Measurements from ENCODE around the gene SIAH1.
"Not testable (repeated sequence)": the region's sequence is repeated elsewhere in the genome, so short reads cannot be mapped to it uniquely, and the experiment has no call there.

The SIAH1 gene

GRCh38 chr16:48366165-48367093 is 18.8 kb downstream of the SIAH1 start:
- peak; percentile 51 for DNase-seq

GRCh38 chr16:48365601-48366164 is 19.5 kb downstream of the SIAH1 start:
- peak; percentile 71 for DNase-seq

DNA sequence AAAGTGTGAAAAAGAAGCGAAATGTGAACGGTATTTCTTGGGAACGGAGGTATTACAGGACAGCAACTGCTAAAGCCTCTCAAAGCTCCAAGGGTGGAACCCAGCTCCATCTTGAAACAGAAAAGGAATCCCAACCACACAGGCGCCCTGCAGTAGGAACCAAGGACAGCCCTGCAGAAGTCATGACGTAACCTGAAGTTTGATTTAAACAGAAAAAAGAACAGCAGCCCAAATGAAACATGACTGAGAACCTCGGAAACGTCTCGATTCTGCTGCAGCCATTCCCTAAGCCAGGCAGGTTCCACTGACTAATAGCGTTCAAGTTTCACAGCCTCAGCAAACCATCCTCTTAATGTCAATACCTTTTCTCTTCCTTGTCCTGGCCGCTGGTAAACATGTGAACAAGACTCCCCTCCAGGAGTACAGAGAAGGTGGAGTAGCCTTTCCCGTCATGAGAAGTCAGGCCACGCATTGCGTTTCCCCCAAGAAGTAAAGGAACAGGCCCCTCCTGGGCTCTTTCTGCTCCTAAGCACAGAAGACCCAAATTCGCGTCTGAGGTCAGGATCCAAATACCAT is 20.1 kb downstream of the SIAH1 start:
- no peak for DNase-seq

DNA sequence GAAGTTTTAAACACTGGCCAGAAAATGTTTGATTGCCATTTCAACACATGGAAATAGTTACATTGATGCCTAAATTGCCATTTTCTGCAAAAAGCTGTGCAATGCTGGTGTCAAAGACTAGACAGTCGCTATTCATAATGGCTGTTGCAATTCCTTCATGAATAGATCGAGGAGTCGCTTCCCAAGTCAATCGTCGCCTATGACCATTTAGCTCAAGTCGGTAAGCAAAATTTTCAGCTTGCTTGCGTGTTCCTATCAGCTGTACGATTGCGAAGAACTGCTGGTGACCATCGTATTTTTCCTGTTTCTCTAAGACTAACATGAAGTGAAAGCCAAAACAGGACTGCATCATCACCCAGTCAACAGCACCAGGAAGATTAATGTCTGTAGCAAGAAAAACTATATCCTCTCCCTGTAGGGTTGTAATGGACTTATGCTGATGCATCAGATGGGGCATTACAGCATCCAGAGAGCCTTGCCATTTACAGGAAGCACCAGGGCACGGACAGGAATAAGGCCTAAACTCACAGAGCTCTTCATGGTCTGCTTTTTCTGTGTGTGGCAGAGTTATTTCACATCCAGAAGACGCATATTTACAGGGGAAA is 23.6 kb downstream of the SIAH1 start:
- DNase-seq: no peak

- no peak for DNase-seq
These were observed 24.2 kb downstream of the SIAH1 start for GRCh38 chr16:48361012-48361411.

DNA sequence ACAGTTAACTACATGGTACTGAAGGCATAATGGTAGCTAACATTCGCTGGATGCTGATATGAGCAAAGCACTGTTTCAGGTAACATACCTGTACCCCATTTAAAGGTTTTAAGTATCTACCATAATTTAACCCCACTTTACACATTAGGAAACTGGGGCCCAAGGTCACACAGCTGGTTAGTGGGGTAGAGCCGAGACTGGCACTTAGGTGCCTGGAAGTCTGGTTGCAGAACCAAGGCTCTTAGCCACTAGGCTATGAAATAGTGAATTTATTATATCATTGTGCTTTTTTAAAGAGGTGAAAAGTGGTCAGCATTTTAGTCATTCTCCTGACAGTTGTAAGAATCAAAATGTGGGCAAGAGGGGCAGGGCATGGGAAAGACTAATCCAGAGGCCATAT is 25.2 kb downstream of the SIAH1 start:
- DNase-seq: no peak

- no peak for DNase-seq
These were observed 26.8 kb downstream of the SIAH1 start for GRCh38 chr16:48358419-48358818.

DNA sequence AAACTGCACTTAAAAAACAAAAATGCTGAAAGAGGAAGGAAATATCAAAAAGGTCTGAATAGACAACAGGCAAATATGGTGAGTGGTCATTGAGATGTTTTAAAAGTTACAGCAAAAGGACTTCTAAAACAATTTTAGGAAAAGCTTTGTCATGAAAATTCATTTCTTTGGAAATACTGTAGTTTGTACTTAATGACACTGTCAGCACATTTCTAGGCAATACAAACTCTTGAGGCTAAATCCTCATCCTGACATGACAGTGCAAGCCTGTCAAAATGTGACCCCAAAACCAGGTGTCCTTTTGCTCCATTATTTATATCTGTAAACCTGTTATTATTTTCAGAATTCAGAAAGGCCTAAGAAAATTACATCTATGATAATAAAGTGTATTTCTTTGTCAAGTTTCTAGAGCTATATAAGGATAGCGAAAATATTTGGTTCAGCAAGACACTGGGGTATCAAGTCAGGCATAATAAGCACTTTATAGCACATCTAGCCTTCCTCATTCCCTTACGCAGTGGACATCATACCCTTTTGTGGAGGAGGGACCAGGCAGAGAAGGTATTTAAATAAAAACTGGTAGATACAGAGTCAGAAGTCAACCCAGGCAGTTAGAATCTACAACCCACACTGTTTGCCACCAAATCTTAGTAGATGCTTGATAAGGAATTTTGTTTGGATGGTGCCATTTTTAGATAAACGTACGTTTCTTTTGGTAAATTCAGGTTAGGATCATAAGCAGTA is 28.4 kb downstream of the SIAH1 start:
- no peak for DNase-seq

DNA sequence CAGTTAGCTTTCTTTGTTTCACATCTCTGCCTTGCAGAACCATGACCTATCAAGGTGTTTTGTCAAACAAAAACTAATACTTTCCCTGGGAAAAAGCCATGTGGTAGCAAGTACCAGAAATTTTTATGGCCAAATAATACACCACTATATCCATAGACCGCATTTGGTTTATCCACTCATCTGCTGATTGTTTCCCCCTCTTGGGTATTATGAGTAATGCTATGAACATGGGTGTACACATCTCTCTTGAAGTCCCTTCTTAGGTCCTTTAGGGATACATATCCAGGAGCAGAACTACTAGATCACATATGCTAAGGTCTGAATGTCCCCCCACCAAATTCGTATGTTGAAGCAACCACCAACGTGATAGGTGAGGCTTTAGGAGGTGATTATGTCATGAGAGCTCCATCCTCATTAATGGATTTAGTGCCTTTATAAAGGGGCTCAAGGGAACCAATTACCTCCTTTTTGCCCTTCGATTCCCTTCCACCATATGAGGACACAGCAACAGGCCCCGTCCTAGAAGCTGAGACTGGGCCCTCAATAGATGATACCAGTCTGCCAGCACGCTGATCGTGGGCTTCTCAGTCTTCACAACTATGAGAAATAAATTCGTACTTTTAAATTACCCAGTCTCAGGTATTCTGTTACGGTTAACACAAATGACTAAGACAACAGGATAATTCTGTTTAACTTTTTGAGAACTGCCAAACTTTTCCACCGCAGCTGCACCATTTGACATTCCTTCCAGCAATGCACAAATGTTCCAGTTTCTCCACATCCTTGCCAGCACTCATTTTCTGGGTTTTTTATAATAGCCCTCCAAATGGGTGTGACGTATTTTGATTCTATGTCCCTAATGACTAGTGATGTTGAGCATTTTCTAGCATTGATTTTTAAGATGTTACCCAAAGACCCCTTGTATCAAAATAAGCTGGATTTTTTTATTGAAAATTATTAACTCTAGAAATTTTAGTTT is 30.0 kb downstream of the SIAH1 start:
- no peak for DNase-seq

GRCh38 chr16:48354385-48354784 is 30.8 kb downstream of the SIAH1 start:
- not testable (repeated sequence) for DNase-seq

- DNase-seq: peak; percentile 67
These were observed 31.5 kb downstream of the SIAH1 start for GRCh38 chr16:48353565-48354163.

GRCh38 chr16:48352648-48353390 is 32.4 kb downstream of the SIAH1 start:
- DNase-seq: no peak

- DNase-seq: no peak
These were observed 34.5 kb downstream of the SIAH1 start for GRCh38 chr16:48350736-48351135.

DNA sequence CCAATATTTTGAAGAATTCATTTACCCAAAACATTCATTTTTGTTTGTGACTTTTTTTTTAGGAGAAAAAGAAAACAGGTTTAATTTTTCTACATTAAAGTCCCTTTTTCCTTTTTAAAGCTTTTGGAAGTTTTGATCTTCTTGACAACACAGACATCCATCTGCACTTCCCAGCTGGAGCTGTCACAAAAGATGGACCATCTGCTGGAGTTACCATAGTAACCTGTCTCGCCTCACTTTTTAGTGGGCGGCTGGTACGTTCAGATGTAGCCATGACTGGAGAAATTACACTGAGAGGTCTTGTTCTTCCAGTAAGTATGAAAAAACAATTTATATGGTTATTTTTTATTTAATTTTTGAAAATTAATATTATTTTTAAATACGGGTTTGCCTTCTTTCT is 37.2 kb downstream of the SIAH1 start:
- DNase-seq: no peak

- DNase-seq: no peak
These were observed 37.9 kb downstream of the SIAH1 start for GRCh38 chr16:48347191-48347865.

DNA sequence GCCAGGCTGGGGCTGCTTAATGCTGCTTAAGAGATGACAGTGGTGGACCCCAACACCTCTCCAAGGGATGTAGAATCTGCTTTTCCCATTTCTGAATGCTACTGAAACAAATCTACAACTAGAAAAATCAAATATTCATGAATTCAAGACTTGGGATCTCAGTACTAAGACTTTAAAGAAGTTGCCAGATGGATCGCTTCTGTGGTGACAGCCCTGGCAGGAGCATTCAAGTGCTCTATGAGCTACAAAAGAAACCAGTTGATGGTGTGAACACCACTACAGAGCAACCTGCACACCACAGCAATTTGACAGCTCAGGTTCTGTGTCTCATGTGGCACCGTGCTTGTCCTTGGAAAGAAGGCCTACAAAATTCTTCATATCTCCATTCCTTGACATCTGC is 42.6 kb downstream of the SIAH1 start:
- DNase-seq: no peak

DNA sequence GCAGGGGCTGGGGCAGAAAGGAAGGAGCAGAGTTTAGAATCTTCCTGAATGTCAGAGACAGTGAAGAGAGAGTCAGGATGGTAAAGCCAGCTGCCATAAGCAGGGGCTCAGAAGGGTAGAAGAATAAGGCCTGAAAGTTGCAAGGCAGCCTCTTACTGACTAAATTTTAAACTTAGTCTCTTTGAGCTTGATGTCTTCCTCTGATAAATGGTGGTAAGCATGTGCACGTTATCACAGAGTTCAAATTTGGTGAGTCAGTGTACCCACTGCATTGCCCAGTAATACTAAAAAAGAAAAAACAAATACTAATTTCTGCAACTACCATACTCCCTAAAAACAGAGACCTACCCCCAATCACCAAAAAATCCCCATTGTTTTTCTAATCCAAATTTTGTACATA is 45.2 kb downstream of the SIAH1 start:
- no peak for DNase-seq

DNA sequence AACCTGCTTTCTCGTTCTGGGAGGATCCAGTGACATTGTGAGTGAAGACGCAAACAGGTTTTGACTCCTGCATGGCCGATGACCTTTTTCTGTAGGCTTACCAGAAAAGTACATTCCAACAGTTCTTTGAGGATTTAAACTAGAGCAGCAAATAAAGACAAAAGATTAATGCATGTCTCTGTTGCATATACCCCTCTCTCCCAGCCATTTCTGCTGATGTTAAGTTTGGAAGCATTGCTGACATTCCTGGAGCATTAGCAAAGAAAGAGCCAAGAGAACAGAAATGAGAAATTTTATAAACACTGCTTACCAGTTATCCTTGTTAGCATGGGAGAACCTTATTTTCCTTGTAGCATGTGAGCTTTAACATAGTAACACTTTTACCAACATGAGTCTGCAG is 49.3 kb downstream of the SIAH1 start:
- no peak for DNase-seq

GRCh38 chr16:48334325-48334724 is 50.9 kb downstream of the SIAH1 start:
- no peak for DNase-seq

DNA sequence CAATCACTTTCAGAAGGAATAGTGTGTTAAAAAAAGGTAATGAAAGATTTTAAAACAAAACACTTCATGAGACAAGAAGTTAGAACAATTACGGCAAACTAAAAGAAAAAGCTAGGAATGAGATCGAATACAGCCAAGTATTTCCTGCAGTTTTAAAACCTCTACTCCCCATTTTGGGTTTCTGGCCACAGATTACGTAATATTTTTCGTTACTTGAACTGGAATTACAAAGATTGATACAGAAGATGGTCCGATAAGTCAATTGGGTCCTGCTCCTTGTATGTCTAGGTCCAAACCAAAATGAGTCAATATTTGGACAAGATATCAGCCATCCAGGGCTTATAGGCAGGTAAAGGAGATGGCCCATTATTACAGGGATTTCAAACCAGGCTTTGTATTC is 52.2 kb downstream of the SIAH1 start:
- no peak for DNase-seq
